Fibroblast of gingiva (primary cell): ENCODE data around the gene TET3.

Source experiments
- DNase-seq: peaks from one replicate; pipeline ENCODE4 v3.0.0-alpha.2; 2011; ENCODE audit warnings: low read depth

TET3 gene

GRCh38 chr2:74005786-74006185 is 21.1 kb downstream of the TET3 start:
- no peak for DNase-seq

GRCh38 chr2:74006459-74006858 is 21.7 kb downstream of the TET3 start:
- DNase-seq: no peak

GRCh38 chr2:74007121-74007520 is 22.4 kb downstream of the TET3 start:
- DNase-seq: peak; percentile 65

- no peak for DNase-seq
Measured at GRCh38 chr2:74007711-74008110, 23.0 kb downstream of the TET3 start.

GRCh38 chr2:74008761-74009395 is 24.2 kb downstream of the TET3 start:
- DNase-seq: no peak

GRCh38 chr2:74009577-74009976 is 24.9 kb downstream of the TET3 start:
- no peak for DNase-seq

- no peak for DNase-seq
Measured at GRCh38 chr2:74010087-74010541, 25.4 kb downstream of the TET3 start.

GRCh38 chr2:74011246-74011645 is 26.5 kb downstream of the TET3 start:
- no peak for DNase-seq

- DNase-seq: no peak
Measured at GRCh38 chr2:74014813-74015212, 30.1 kb downstream of the TET3 start.

GRCh38 chr2:74017223-74017622 is 32.5 kb downstream of the TET3 start:
- no peak for DNase-seq

GRCh38 chr2:74019516-74019915 is 34.8 kb downstream of the TET3 start:
- no peak for DNase-seq

- no peak for DNase-seq
Measured at GRCh38 chr2:74020702-74021406, 36.1 kb downstream of the TET3 start.

GRCh38 chr2:74021407-74021755 is 36.7 kb downstream of the TET3 start:
- DNase-seq: no peak

GRCh38 chr2:74024216-74024615 is 39.5 kb downstream of the TET3 start:
- DNase-seq: no peak

GRCh38 chr2:74025971-74026612 is 41.4 kb downstream of the TET3 start:
- DNase-seq: no peak

GRCh38 chr2:74026687-74027241 is 42.1 kb downstream of the TET3 start:
- no peak for DNase-seq

GRCh38 chr2:74027496-74027895 is 42.8 kb downstream of the TET3 start:
- no peak for DNase-seq

- DNase-seq: no peak
Measured at GRCh38 chr2:74028290-74028689, 43.6 kb downstream of the TET3 start.

GRCh38 chr2:74028741-74029140 is 44.0 kb downstream of the TET3 start:
- DNase-seq: no peak

- DNase-seq: no peak
Measured at GRCh38 chr2:74029714-74030397, 45.1 kb downstream of the TET3 start.

- DNase-seq: no peak
Measured at GRCh38 chr2:74031221-74031620, 46.5 kb downstream of the TET3 start.

GRCh38 chr2:74031959-74032287 is 47.2 kb downstream of the TET3 start:
- no peak for DNase-seq

- DNase-seq: no peak
Measured at GRCh38 chr2:74033375-74033774, 48.7 kb downstream of the TET3 start.
